Measurements from ENCODE around the gene KRTAP20-1.

The KRTAP20-1 gene

GRCh38 chr21:30620522-30620921 lies 4.3 kb downstream of the KRTAP20-1 start, which contains the start of gene KRTAP20-4:
TSS of gene KRTAP20-4 (plus strand) at chr21:30620627.
- DNase-seq (ENCODE audit: insufficient read length, low spot score): no peak
- no peak for TF ChIP-seq POLR2A (IDR thresholded peaks at IDR 0.05; ENCODE audit: low read depth, low read length)
- no peak for FAIRE-seq

GRCh38 chr21:30623362-30623761 lies 7.1 kb downstream of the KRTAP20-1 start:
- TF ChIP-seq POLR2A (IDR thresholded peaks at IDR 0.05; ENCODE audit: low read depth, low read length): no peak
- FAIRE-seq (no peak), DNase-seq (ENCODE audit: insufficient read length, low spot score) (no peak)

- no peak for TF ChIP-seq POLR2A (IDR thresholded peaks at IDR 0.05; ENCODE audit: low read depth, low read length)
- FAIRE-seq (no peak), DNase-seq (ENCODE audit: insufficient read length, low spot score) (no peak)
These were observed 9.4 kb downstream of the KRTAP20-1 start for GRCh38 chr21:30625449-30626165.

- no peak for DNase-seq (ENCODE audit: insufficient read length, low spot score)
- no peak for TF ChIP-seq POLR2A (IDR thresholded peaks at IDR 0.05; ENCODE audit: low read depth, low read length)
- no peak for FAIRE-seq
These were observed 11.9 kb downstream of the KRTAP20-1 start for GRCh38 chr21:30628109-30628508.

- FAIRE-seq: no peak
- no peak for DNase-seq (ENCODE audit: insufficient read length, low spot score)
- TF ChIP-seq POLR2A (IDR thresholded peaks at IDR 0.05; ENCODE audit: low read depth, low read length): no peak
These were observed 13.0 kb downstream of the KRTAP20-1 start for GRCh38 chr21:30629200-30629599.

- no peak for TF ChIP-seq POLR2A (IDR thresholded peaks at IDR 0.05; ENCODE audit: low read depth, low read length)
- DNase-seq (ENCODE audit: insufficient read length, low spot score) (no peak), FAIRE-seq (no peak)
These were observed 18.7 kb downstream of the KRTAP20-1 start, which contains the start of gene KRTAP20-2 for GRCh38 chr21:30634906-30635305. TSS of gene KRTAP20-2 (plus strand) at chr21:30635206. CDS start at chr21:30635264, 58 bp downstream.

- TF ChIP-seq POLR2A (IDR thresholded peaks at IDR 0.05; ENCODE audit: low read depth, low read length): no peak
- no peak for FAIRE-seq
- DNase-seq (ENCODE audit: insufficient read length, low spot score): no peak
These were observed 22.5 kb downstream of the KRTAP20-1 start for GRCh38 chr21:30638686-30639085.

GRCh38 chr21:30642564-30642963 lies 26.3 kb downstream of the KRTAP20-1 start, which contains the start of gene KRTAP20-3:
TSS of gene KRTAP20-3 (plus strand) at chr21:30642864.
- TF ChIP-seq POLR2A (IDR thresholded peaks at IDR 0.05; ENCODE audit: low read depth, low read length): no peak
- no peak for FAIRE-seq
- no peak for DNase-seq (ENCODE audit: insufficient read length, low spot score)

- DNase-seq (ENCODE audit: insufficient read length, low spot score) (no peak), FAIRE-seq (no peak)
- TF ChIP-seq POLR2A (IDR thresholded peaks at IDR 0.05; ENCODE audit: low read depth, low read length): no peak
These were observed 30.7 kb downstream of the KRTAP20-1 start for GRCh38 chr21:30646904-30647414.

- DNase-seq (ENCODE audit: insufficient read length, low spot score) (no peak), FAIRE-seq (no peak)
- TF ChIP-seq POLR2A (IDR thresholded peaks at IDR 0.05; ENCODE audit: low read depth, low read length): no peak
These were observed 36.7 kb downstream of the KRTAP20-1 start for GRCh38 chr21:30652891-30653290.

Data from H54 (cell line).